HG02840 (cell line): ENCODE results near the gene PRKCB.
"Not testable (repeated sequence)": the region's sequence is repeated elsewhere in the genome, so short reads cannot be mapped to it uniquely, and the experiment has no call there.

Experiments
- ATAC-seq: cut with Tn5 transposase; IDR thresholded peaks from one replicate; pipeline ENCODE4 v1.9.1; 2021; ENCODE audit warnings: mild to moderate bottlenecking, moderate library complexity, moderate number of reproducible peaks; ENCODE audit not compliant: unreplicated experiment, low FRiP score

The PRKCB gene

DNA sequence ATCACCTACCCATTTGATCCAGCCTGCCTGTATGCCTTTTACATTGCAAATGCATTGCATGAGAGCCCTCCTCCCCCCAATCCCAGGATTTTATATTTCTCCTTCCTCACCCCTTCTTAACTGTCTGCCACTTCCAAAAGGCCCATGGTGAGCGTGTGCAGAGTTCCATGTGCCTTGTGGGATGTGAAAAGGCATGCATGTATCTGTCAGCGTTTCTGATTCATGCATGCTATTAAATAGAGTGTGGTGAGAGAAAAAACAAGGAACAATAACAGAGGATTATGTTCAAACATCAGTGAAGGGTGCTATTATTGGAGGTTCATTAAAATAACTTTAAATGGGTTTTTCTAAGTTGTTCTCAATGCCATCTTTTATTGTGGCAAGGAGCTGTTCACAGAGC is 359.4 kb downstream of the PRKCB start:
- ATAC-seq = no peak

DNA sequence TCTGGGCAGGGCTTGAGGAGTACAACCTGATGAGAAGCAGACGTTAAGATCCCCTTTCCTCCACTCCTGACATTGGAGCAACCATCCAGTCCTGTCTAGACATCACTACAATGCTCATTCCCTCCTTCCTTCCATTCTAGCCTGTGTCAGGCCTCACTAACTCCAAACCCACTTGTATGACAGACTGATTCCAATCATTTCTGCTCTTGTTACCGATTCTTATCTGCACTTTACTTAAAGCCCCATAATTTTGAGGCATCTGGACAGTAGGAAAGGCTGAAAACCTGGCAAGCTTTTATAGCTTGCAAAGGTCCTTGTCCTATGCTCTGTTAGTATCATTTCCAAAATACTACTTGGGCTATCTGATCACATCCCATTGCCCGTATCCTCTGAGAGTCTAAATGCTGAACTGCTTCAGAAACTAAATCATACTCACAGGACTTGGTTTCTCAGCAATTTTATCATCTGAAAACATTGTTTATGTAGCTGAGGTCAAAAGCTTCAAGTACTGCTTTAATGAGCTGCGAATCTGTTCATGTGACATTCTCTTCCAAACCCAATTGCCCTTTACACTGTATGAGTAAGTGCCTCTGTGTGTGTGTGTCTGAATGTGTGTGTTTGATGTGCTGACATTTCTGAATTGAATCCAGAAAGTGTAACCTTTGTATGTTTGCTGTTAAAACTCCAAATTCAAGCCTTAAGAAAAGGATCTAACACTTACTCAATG is 363.2 kb downstream of the PRKCB start:
- no peak for ATAC-seq

DNA sequence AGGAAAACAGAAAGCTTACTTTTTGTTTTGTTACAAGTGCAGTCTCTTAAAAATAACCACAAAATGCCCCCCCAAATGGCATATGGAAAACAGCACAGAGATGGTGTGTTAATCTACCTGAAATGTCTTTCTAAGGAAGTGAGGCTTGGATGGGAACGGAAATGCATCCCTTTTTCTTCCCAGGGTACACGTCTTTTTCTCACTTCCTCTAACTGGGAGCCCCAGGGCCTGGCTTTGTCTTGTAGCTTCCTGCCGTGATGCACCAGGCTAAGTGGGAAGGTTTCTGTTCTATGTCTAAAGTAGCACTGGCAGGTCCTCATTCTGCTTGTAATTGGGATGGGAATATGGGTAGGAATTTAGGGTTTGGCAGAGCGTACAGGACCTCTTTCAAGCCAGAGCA is 367.9 kb downstream of the PRKCB start:
- no peak for ATAC-seq

DNA sequence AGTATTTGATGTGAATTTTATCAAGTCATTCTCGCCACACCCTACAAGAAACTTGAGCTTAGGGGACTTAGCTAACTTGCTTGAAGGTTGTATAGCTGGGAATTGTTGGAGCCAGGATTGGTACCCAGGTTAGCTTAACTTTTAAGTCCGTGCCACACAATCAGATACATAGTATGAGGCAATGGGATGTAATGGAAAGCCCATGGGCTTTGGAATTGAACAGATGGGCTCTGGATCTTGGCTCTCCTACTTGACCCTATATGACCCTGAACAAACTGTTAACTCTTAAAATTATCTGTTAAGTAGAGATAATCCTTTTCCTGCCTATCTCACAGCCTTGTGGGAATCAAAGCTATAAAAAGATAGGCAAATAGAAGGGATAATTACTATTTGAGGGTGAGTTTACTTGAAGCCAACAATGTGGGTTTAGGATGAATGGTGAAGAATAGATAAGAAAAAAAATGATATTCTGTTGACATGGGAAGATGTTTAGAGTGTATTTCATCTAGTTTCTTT is 368.4 kb downstream of the PRKCB start:
- ATAC-seq = no peak

DNA sequence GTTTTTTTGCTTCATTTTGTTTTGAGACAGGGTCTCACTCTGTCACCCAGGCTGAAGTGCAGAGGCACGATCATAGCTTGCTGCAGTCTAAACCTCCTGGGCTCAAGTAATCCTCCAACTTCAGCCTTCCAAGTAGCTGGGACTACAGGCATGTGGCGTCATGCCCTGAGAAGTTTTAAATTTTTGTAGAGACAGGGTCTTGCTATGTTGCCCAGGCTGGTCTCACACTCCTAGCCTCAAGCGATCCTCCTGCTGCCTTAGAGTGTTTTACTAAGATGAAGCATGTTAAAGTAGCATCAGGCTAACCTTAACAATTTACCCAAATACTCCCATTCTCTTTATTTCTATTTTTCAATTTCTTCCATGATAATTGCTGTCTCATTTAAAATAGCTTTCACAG is 371.1 kb downstream of the PRKCB start:
- no peak for ATAC-seq

DNA sequence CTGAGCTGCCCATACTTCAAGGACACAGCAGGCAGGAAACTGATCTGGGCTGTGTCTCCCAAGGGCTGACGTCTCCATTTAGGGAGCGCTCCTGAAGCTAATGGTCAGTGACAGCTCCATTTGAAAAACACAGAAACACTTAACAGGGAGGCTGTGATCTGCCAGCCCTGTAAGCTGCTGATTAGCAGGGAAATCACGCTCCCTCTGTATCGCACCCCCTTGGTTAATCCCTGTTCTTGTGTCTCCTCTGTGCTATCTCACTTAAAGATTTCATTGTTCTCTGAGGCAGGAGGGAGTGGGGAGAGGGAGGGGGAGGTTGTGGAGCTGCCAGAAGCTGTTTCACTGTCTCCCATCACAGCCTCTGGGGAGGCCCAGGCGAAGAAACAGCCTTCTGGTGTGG is 372.9 kb downstream of the PRKCB start:
- ATAC-seq = no peak

DNA sequence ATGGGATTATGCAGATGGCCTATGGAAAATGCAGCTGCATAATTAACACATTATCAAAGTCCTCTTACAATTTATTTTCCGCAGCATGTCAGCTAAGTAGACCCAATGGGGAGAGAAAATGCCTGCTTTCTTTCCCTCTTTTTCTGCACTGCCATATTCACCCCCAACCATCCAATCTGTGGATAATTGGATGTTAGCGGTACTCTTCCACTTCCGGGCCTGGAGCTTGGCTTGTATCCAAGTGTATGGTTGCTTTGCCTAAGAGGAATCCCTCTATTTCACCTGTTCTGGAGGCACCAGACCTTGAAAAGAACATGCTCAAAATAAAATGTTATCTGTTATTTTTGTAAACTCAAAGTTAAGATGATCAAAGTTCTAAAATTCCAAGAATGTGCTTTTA is 379.2 kb downstream of the PRKCB start:
- ATAC-seq = no peak

DNA sequence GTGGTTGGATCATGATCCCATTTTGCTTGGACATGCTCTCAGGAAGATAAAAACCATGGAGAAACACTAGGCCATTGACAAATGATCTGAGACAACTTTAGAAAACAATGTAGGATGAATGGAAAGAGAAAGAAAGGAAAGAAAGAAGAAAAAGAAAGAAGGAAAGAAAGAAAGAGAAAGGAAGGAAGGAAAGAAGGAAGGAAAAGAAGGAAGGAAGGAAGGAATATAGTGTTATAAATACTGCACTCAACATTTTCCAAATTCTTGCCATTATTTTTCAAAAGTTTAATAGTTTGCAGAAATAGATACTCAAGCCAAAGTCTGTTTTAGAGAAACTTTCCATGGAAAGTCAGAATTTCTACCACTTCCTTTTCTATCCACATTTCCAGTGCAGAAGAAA is 381.2 kb downstream of the PRKCB start:
- ATAC-seq = no peak

DNA sequence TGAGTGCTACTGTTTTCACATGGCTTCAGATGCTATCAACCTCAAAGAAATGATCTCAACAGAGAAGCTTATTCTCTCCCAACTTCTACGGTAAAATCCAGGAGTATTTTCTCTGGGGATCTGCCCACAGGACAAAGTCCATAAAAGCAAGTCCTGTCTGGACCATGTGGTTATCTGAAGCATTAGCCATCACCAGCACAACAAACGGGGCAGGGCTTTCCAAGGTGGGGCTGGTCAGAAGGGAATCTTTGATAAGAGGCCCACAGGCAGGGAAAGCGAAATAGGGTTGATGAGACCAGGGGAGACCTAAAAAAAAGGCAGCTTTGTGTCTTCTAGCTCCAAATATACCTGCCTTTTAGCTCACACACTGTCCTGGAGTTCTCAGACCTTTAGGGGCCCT is 381.7 kb downstream of the PRKCB start:
- no peak for ATAC-seq

DNA sequence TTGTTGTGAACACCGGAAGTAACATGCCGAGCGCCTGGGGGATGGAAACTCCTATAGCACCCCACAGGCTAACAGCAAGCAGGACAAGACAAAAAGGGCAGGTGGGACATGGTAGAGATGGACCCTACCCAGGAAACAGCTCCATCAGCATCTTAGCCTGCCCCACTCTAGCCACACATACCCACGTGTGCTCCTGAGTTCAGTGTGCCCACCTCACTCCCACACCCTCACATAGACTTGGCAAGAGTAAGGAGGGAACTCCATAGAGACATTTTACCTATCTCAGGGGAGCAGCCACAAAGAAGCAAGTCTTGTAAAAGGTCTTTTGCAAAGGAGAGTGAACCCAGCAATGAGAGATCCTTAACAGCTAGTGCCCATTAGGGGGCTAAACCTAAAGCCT is 382.5 kb downstream of the PRKCB start:
- ATAC-seq = no peak

DNA sequence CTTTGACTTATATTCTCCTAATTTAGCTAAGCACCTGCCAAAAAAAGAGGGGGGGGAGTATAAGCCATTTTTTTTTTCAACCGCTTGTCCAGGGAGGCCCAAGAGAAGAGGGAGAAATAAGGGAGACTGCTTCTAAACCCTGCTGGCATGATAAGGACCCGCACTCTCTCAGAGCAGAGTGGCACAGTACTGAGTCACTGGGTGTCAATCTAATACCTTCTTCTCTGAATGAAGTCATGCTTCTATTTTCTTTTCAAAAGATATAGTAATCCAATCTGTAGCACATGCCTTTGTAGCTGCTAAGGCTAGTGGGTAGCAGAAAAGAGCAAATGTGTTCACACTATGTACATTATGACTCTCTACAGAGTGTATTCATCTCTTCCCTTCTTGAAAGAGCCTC is 385.4 kb downstream of the PRKCB start:
- ATAC-seq = no peak

DNA sequence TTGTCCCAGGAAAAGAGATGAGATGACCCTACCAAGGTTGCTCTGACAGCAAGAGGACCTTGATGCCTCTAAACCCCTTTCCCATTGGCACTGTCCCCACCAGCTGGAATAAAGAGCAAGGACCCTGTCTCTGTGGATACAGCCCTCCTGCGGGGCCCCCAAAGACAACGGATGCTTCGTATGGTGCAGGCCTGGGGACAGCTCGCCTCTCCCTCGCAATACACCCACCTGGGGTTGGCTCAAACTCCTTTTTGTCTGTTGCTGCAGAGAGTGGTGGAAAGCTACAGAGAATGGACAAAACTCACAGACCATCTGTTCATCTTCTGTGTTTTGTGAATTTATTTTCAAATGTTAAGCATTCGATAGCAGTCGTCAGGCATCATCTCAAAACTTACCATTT is 392.7 kb downstream of the PRKCB start:
- ATAC-seq = no peak

DNA sequence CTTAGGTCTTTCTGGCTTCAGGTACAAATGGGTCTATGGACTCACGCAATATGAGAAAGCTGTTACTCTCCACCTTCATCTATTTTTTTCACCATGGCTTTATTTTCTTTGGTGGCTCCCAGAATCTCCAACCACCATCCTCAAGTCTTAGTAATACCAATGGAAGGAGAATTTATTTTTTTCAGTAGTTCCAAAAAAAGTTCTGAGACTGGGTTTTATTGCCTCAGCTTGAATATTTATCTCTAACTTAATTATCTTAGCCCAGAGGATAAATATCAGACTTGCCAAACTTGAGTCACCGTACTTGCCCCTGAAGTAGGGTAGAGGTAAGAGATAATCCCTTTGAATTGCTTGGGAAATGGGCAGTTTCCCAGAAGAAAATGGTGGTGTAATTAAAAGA is 397.2 kb downstream of the PRKCB start:
- no peak for ATAC-seq

DNA sequence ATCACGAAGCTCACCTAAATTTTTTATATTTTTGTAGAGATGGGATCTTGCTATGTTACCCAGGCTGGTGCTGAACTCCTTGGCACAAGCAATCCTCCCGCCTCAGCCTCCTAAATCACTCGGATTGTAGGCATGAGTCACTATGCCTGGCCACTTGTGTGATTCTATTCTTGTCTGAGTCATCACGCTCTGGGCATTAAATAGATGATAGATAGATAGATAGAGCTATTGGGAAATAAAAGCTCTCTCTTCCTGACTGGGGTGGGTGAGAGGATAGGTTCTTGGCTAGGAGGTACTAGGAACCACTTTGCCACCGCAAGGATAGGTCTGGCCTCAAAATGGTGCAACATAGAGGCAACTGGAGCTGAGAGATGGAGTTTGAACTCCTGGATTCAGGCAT is 399.0 kb downstream of the PRKCB start:
- ATAC-seq = no peak

DNA sequence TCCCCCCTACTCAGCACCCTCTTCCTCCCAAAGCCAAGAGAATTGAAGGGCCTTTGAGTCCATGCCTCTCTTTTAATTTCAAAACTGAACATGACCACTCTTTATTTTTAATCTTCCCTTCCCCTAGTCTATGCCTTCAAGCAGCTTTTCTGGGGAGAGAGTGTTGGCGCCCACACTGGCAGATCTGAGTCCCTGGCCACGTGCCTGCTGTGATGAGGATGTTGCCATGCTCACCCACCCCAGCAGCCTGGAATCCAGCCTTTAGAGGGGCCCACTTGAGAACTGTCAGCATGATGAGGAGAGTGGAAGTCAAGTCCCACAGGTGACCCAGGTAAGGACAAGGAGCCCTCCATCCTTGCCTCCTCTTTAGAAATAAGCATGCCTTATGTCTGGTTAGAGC is 400.0 kb downstream of the PRKCB start:
- ATAC-seq = no peak

DNA sequence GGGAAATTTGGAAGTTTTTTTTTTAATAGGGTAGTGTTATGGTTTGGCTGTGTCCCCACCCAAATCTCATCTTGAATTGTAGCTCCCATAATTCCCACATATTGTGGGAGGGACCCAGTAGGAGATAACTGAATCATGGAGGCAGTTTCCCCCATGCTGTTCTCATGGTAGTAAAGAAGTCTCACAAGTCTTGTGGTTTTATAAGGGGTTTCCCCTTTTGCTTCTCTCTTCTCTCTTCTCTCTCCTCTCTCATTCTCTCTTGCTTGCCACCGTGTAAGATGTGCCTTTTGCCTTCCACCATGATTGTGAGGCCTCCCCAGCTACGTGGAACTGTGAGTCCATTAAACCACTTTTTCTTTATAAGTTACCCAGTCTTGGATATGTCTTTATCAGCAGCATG is 403.1 kb downstream of the PRKCB start:
- ATAC-seq = not testable (repeated sequence)

DNA sequence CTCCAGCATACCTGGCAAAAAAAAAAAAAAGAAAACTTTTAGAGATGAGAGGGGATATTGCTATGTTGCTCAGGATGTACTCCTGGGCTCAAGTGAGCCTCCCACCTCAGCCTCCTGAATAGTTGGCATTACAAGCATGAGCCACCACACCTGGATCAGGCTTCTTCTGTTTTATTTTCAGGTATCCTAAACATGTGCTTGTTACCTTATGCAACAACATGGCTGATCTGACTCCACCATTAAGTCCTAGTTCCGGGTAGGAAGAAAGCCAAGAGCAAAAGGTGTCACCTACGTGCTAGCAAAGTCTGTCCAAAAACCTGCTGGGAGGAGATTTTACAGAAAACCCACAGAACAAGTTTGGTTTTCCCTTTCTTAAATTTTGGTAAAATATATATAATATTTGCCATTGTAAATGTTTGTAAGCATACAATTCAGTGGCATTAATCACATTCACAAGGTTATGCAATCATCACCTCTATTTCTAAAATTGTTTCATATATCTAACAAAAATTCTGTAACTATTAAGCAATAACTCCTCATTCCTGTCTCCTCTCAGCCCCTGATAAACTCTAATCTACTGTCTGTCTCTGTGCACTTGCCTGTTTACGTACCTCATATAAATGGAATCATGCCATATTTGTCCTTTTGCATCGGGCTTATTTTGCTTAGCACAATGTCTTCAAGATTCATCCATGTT is 411.3 kb downstream of the PRKCB start:
- no peak for ATAC-seq

DNA sequence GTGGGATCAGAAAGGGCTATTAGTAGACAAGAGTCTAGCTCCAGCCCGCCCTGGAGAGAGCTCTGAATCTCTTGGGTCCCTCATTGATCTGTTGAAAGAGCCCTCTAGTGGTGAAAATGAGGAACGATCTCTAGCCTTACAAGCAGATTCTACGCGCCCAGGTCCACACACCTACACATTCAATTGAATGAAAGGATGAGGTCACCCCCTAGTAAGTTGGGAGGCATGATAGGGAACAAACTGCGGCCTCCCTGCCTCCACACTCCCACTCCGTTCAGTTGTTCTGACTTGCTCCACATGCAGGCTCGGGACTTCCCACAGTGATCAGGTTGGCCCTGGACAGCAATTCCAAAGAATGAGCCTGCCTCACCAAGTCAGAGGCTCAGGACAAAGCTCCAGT is 417.4 kb downstream of the PRKCB start:
- ATAC-seq = no peak

DNA sequence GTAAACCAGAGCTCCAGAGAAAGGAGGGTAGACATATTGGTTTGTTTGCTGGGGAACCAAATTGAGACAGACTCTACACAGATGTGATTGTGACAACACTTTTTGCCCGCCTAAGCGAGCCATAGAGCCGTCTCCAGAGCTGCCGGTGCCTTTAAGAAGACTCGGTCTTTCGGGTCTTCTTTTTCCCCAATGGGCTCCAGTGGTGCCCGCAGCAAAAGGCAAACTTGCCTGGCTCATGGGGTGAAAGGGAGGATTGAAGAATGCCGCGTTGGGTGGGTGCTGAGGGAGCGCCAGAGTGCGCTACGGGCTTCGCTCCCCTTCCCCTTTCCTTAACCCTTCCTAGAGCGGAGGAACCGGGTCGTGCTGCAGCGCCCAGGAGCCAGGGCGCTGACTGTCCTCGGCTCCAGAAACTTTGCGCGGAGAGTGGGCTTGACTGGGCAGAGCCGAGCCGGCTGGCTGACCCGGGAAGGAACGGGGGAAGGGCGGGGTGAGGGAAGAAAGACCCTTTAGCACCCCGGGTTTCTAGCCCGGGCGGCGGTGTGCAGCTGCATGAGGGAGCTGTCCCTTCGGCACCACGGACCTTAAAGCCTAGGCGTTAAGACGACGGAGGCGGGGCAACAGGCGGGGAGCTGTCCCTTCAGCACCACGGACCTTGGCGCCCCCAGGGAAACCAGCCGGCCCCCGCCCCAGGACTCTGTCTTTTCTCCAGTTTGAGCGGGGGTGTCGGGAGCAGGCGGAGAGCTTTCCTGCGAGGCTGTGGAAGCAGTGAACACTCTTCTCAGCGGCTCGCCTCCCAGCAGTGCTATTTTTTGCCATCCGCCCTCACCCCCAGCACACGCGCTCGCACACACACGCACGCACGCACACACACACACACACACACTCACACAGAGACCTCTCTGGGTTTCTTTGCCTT is 419.9 kb downstream of the PRKCB start, which contains the start of gene CACNG3:
CACNG3 (plus strand) TSS at position 880 of the 916 bp plus-strand sequence. CDS start 420 bp downstream, outside the sequence.
- no peak for ATAC-seq

DNA sequence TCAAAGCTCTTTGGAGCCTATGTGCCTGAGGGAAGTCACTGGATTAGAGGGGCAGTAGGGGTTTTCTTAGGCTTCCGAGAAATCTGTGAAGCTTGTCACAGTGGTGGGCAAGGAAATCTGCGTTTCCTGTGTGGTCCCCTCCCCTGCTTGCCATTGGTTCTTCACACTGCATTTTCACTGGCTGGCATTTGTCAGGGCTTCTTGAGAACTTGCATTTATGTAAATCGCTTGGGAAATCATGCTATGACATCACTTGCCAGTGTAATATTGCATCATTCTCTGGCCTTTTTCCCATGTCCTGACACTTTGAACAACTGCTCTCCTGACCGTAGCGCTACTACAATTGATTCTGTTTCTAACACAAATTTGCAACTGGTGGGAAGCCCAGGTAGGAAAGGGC is 422.2 kb downstream of the PRKCB start:
- ATAC-seq = no peak

DNA sequence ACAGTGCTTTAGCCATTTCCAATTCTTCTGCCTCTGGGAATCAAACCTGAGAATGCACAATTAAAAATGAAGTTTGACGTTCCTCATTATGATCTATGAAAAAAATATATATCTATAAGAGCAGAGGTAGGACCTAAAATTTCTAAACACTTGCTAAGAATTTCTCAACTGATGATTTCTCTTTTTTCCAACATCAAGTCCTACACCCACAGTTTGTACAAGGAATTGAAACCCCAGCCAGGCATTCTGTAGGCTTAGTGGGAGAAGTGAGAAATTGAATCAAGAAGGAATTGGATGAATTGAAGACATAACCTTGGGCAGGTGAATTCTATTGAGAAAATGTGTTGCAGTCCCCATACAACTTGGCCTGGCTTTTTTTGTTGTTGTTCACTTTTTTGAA is 423.0 kb downstream of the PRKCB start:
- ATAC-seq = no peak
